ENCODE results near the gene POLR3E.

GRCh38 chr16:22296225-22297113, 740 bp upstream of the POLR3E start:
- TF ChIP-seq CTCF (conservative IDR thresholded peaks at IDR 0.05) (no peak), ZFX (IDR thresholded peaks at IDR 0.05) (no peak)

All from C4-2B (cell line).